NCI-H128 (cell line): ENCODE results near the gene ERICH3.
A peak's percentile ranks its signal among the peaks of the same experiment; 100 is the strongest.

Source experiments
- DNase-seq: peaks from one replicate; lab custom pipeline; 2025; ENCODE audit not compliant: unreplicated experiment; lab: John Stamatoyannopoulos, UW

ERICH3 gene

DNA sequence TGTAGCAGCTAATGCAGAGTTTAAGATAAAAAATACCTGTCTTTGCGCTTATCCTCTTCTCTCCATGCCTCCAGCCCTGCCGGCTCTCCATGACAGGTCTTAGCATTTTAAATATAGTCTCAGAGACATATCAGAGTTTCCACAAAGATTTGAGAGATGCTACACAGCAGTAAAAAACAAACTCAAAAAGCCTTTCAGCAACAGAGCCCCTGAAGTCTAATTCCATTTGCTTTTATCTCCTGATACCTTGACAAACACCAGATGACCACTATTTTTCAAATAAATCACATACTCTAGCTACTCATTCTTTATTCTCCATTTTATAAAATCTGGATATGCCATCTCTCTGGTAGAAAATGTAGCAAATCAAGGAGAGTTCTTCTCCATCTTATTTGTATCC lies 81.6 kb downstream of the ERICH3 start:
- no peak for DNase-seq

DNA sequence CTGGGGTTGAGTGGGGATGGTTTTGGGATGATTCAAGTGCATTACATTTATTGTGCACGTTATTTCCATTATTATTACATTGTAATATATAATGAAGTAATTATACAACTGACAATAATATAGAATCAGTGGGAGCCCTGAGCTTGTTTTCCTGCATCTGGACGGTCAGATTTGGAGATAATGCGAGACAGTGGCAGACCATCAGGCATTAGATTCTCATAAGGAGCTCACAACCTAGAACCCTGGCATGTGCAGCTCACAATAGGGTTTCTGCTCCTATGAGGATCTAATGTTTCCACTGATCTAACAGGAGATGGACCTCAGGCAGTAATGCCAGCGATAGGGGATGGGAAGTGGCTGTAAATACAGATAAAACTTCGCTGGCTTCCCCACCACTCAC lies 83.3 kb downstream of the ERICH3 start:
- DNase-seq, result no peak

DNA sequence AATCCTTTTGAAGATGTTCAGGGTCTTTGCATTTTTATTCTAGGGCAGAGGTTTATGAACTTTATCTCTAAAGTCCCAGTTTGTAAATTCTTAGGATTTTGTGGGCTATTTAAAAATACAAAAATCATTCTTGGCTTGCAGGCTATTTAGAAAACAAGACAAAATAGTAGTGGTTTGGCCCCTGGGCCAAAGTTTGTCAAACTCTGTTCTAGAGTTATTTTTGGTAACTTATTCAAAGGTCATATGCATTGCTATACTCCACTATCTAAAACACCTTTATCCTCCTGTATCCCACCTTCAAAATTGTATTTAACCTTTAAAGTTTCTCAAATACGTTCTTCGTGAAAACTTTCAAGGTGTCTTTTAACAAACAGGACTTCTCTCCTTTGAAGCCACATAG lies 85.7 kb downstream of the ERICH3 start:
- no peak for DNase-seq

DNA sequence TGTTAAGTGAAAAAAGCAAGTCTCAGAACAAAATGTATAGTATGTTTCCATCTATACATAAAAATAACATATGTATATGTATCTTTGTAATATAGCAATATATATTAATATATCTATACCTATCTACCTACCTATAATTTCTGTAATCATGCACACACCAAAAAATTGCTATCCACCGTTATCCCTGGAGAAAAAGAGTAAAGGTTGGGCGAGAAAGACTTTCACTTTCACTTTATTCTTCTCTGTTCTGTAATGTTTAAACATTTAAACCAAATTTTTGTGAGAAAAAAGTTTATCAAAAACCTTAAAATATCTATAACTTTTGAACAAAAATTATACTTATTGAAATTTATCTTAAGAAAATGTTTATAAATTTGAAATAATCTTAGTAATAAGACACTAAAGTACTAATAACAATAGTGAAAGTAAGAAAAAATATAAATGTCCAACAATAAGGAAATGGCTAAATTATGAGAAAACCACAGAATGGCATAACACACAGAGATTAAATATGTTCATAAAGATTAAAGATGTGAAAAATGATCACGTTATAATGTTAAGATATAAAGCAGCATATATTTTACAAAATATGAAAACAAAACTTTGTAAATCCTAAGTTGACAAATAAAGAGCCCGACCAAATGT lies 87.2 kb downstream of the ERICH3 start:
- no peak for DNase-seq

DNA sequence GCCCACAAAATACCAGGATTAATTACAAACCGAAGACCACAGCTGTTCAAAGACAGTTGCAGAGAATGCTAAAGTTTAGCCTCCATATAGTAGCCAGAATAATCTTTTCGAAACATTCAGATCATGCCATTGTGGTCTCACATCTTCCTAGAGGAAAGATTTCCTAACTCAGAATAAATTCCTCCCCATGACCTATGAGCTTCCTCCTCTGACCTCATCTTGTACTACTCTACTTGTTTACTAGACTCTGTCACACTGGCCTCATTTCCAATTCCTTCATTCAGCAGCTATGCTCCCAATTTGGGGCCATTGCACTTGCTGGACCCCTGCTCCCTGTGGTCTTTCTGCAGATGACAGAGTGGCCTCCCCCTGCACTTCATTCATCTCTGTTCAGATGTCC lies 89.4 kb downstream of the ERICH3 start:
- no peak for DNase-seq

DNA sequence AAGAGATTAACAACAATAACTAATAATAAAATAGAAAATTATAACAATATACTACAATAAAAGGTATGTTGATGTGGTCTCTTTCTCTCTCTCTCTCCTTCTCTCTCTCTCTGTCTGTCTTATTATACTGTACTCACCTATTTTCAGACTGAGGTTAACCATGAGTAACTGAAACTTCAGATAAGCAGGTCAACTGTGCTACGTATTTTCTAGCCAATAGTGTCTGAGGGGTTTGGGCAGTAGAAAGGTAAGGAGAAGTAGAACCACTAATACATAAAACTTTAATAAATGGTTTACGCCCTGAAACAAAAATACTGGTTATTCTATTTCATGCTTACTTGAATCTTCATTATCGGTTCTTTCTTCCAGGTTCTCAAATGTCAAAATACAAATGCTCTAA lies 90.2 kb downstream of the ERICH3 start:
- DNase-seq, result no peak

DNA sequence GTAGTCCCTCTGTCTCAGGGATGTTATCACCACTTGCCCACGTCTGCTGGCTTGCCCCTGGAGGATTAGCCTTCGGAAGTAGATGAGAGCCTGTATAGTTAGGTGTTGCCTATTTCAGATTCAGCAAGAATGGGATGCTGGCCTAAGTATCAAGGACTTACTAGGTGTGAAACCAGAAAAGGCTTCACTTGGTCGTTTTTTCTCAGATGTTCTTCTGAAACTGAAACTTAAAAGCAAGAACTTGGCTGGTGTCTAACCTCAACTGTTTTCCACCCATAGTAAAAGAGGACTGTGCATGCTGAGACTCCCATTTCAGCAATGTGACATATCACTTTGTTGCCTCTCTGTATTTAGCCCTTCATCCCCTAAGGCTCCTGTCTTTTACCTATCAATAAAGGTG lies 94.2 kb downstream of the ERICH3 start:
- DNase-seq, result no peak

DNA sequence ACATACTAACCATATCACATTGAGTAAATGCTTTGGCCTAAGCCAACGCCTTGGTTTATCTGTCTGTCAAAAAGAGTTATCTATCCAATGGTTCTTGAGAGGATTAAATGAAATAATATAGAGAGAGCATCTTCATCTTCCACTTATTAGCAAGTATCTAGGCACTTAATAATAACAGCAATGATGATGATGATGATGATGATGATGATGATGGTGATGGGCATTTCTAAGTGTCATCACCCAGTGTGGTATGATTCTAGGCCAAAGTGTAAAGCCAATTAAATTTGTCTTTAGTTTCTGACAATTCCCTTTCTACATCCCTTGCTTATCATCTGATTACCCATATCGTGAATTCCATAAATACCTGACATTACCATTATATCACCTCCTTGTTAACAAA lies 95.5 kb downstream of the ERICH3 start:
- DNase-seq, result no peak

DNA sequence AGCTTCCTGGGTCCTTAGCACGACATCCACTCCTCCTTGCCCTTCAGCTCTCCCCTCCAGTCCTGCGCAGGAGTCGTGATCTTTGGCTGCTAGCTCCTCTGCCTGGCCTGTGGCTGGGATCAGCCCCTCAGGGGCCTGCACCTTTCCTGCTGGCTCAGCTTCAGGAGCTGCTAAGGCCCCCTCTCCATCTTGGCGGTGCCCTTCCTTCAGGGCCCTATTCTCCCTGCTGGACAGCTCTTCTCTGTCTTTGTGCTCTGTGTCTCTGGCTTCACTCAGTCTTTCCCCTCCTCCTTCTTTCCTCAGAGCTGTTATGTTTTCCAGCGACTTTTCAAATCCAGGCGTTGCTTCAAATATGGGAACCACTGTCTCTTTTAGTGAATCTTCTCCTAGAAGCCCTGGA lies 101.7 kb downstream of the ERICH3 start:
- no peak for DNase-seq

DNA sequence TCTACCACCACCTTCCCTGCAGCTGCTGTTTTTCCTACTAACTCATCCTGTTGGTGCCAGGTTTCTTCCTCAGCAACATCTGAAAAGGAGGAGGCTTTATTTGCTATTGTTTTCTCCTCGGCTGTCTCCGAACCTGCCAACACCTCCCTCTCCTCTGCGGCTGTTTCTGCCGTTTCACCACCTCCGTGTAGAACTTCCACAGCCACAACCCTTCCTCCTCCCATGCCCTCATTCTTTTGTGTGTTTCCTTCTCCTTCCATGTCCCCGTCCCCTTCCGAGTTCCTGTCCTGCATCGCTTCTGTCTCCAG lies 102.1 kb downstream of the ERICH3 start:
- no peak for DNase-seq

DNA sequence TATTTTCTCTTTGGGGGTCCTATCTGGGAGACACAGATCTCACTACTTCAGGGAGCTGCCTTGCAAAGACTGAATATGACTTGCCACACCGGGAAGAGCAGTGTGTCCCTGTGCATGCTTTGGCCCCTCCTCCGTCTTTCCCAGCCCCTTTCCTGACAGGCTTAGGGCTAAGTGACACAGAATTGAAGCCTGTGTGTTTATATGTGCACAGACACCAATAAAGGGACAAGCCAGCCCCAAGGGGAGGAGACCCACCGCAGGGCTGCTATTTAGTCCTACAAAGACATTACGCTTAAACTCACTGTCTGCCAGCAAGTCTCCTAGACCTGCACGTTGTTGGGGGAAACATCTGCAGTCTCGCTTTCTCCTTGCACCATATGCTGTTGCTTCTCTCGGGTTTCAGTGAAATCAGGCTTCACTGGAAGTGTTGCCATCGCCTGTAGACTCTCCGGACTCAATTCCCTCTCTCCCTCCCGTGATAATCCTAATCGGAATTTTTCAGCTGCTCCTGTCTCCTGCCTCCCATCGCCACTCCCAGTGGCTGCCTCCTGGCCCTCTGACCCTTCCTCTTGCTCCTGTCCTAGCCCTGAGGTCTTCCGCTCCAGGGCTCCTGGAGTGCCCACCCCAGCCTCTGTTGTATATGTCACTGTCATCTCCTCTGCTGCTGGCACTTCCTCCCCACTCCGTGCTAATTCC lies 102.6 kb downstream of the ERICH3 start:
- no peak for DNase-seq

DNA sequence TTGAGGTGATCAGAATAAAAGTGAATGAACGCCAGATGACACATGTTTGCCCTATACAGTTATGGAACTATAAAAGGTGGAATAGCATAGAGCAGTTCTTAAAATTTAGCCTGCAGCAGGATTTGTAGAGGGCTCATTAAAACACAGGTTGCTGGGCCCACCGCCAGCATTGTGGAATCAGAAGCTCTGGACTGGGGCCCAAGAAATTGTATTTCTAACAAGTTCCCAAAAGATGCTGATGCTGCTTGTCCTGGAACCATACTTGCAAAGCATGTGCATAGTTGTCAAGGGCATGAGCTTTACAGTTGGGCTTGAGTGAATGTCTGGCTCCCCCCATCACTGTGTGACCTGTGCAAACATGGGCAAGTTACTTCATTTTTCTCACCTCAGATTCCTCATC lies 123.7 kb downstream of the ERICH3 start:
- DNase-seq, result no peak

DNA sequence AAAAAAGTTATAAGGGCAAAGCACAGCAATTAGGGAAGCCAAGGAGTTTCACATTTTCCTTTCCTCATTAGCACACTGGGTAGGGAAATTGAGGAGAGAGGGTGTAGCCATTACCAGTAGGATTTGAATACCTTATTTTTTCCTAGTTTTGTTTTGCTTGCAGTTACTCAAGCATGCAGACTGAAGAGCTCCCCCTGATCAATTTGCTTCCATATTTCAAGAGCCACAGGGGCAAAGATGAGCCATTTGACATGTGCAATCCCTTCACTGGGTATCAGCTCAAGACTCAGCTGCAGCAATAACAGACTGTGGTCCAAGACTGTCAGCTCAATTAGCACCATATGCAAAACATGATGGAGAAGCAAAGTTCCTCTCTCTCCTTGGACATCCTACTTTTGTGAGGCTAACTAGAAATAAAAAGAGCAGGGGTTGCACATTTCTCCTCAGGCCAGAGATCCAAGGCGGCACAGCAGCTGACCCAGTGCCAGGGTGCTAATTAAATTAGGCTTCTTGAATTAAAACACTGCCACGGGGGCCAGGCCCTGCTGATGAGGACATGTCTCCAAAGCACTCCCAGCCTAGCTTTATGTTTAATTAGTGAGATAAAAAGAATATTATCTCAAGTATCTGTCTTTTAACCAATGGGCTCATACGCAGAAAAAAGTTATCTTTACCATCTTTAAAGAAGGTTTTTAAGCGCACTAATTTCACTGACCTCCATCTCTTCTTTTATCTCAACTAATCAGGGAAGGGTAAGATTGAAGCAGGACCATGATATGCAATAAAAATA lies 124.4 kb downstream of the ERICH3 start:
- DNase-seq, result no peak

DNA sequence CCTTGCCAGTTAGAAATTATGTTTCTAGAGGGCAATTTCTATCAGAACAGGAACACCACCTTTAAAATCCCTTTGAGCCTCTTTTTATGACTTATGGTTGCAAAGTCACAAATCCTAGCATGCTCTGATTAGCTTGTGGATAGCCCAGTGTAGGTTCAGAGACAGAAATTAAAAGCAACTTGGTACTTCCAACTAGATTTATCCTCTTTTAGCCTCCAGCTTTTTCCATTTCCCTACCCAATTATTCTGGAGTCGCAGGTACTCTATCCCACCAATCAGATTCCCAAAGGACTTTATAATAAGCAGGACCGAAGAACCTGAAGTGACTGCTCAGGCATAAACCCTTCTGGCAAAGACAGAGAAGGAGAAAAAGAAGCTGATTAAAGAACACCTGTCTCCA lies 127.8 kb downstream of the ERICH3 start:
- no peak for DNase-seq

DNA sequence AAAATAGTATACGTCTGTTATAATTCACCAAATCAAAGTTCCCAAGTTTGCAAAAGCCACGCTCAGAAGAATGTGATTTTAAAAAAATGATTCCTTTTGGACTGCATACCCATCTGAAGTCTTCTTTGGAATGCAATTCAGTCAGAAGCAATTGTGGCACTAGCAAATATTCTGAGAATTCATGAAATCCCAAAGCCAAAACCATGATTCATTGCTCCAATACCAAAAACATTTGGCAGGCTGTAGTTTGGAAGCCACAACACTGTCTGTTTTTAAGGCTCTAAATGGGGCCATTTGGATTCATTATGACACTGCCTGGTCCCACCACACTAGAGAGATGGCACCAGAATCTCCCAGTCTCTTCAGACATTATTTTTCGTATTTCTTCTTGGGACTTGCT lies 139.4 kb downstream of the ERICH3 start:
- DNase-seq, result no peak

DNA sequence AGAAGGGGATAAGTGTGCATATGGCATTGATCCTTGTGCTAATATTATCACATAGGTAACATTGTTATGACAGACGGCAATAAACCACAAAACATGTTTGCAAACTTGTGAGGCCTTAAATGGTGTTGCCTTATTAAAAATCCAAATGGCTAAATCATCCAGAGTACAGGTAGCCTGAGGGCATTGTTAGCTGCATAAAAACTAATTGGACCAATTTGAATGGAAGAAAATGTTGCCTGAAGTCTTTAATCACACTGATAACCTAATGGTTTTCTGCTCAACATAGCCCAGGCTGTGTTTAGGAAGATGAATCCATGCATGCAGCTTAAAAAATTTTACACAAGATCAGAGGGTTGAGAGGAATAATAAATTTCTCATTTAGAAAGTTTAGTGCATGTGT lies 141.8 kb downstream of the ERICH3 start:
- DNase-seq, result no peak

DNA sequence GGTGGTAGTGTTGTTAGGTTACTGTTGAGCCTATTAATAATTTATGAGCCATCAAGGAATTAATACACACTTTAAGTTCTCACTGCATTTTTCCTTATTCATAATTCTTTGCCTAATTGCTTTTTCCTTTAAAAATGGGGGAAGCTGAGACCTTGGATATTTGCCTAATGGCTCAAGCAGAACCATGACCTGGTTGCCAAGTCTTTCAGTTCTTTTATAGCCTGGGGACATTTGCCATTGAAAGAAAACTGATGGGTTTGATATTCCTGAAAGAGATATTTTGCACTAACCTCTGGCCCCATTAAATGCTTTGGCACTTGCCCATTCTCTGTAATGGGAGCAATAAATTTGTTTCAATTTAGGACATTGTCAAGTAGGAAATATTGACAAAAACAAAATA lies 142.7 kb downstream of the ERICH3 start:
- DNase-seq, result no peak

DNA sequence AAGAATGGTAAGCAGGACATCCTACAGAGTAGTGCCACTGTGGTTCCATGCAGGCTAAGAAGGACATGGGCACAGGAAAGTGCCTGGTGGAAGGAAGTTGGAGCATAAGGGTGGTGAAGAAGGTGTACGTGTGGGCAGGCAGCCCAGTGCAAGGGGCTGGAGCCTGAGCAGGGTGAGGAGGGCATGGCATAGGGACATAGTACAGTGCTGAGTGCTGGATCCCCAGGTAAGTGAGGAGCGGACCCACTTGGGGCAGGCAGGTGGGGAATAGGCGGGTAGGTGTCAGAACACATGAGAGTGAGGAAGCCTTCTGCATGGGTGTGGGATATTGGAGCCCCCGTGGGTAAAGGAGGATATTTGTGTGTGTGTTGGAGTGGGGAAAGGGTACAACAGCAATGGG lies 145.5 kb downstream of the ERICH3 start:
- no peak for DNase-seq

DNA sequence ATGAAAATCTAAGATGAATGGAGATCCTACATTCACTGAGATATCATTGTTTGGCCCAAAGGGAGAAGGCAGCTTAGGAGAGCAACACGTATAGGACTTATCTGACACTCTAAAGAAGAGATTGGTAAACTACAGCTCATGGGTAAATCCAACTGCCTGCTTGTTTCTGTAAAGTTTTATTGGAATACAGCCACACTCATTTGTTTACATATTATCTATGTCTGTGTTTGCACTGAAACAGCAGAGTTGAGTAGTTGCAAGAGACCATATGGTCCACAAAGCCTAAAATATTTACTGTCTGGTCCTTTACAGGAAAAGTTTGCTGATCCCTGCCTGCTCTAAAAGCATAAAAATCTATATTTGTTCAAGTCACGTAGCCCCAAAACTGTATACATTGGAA lies 146.9 kb downstream of the ERICH3 start:
- DNase-seq, result no peak

DNA sequence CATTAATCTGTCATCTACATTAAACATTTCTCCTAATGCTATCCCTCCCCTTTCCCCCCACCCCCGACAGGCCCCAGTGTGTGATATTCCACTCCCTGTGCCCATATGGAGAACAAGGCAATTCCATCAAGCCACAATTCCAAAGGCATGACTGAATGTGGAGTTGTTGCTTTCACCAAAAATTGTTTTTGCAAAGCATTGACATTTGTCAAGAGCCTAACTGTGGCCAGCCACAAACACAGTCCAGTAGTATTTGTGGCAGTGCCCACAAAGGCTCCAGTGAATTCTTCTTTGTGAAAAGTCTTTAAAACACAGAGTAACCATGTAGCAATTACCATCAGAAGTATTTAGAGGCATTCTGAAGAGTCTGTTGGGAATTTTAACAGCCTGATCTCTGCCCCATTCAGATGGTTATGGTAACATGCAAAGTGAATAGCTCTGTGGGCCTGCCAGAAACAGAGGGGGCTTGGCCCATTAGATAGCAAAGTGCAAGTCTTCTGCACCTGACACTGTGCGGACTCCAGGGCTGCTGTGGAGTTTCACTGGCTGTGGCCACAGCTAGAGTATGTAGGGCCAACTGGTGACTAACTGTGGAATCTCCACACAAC lies 149.6 kb downstream of the ERICH3 start:
- no peak for DNase-seq

DNA sequence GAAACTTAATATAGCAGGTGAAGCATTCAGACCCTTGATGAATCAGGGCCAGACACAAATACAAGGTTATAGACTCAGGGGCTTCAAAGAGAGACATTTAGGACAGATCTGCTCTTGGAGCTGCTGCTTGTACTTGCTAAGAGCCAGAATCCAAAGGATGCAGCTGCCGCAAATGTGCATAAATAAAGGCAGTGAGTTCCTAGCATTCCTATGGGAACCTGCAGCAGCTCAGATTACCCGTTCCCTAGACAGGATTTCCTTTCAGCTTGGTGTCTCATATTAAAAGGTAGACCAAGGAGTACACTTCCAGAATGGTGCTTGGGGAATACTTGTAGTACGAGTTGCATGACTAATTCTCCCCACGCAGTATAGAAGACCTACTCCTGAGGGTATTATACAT lies 151.4 kb downstream of the ERICH3 start:
- peak; percentile 34 for DNase-seq
